GM12878 (cell line): ENCODE data around the gene SLC26A8.
"Not testable (repeated sequence)": the region's sequence is repeated elsewhere in the genome, so short reads cannot be mapped to it uniquely, and the experiment has no call there.

Experiments used
- EZH2 ChIP-seq: IDR thresholded peaks from 2 replicates; pipeline ENCODE4 v1.6.1; 2012; ENCODE audit warnings: low read depth, mild to moderate bottlenecking, control low read depth, inconsistent platforms, low read length, borderline replicate concordance; ENCODE audit not compliant: control insufficient read depth
- HDGF ChIP-seq: fragments of 450-650 bp; IDR thresholded peaks from 2 replicates; pipeline ENCODE4 v1.6.1; 2016; ENCODE audit warnings: antibody characterized with exemption

DNA sequence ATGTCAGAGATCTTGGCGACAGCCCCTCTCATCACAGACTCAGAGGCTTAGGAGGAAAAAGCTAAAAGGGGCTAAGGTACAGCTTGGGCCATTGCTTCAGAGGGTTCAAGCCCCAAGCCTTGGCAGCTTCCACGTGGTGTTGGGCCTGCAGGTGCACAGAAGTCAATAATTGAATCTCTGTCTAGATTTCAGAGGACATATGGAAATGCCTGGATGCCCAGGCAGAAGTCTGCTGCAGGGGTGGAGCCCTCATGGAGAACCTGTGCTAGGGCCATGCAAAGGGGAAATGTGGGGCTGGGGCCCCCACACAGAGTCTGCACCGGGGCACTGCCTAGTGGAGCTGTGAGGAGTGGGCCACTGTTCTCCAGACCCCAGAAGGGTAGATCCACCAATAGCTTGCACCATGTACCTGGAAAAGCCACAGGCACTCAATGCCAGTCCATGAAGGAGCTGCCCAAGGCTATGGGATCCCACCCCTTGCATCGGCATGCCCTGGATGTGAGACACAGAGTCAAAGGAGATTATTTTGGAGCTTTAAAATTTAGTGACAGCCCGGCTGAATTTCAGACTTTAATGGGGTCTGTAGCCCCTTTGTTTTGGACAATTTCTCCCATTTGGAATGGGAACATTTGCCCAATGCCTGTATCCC lies 115.6 kb downstream of the SLC26A8 start:
- not testable (repeated sequence) for TF ChIP-seq EZH2, HDGF
